ENCODE measurements around the gene CLIP3.

- no peak for TF ChIP-seq YY1 (IDR thresholded peaks at IDR 0.05; ENCODE audit: insufficient read depth, insufficient read length)
- no peak for TF ChIP-seq SUZ12 (IDR thresholded peaks at IDR 0.05; ENCODE audit: extremely low read depth, insufficient read depth, insufficient read length)
- no peak for TF ChIP-seq ZNF274 (IDR thresholded peaks at IDR 0.05; ENCODE audit: low read depth, low read length)
These were observed 38.6 kb downstream of the CLIP3 start for GRCh38 chr19:35993923-35994598.

All from NT2/D1 (cell line).